NCI-H2081 treated with DMSO at 0.1 percent for 48 hours (cell line): ENCODE results near the gene EPN2.

ENCODE experiments used
- DNase-seq: peaks from one replicate; lab custom pipeline; 2025; lab: John Stamatoyannopoulos, UW

EPN2 gene

DNA sequence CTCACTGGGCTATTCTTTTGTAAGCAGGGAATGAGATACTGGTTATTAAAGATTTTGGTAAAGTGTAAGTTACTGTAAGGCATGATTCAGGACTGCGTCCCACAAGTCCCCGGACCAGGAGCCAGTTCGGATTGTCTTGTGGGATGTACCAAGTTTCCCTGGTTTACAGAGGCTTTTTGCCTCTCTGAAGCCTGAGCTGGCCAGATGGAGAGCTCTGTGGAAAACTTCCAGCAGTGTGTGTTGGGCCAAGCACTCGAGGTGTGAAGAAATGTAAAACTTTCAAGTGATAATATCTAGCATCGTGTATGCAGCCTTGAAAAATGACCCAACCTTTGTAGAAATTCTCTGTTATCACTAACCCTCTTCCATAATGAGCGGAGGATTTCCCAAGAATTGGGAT is 2.4 kb downstream of the EPN2 start:
- no peak for DNase-seq

DNA sequence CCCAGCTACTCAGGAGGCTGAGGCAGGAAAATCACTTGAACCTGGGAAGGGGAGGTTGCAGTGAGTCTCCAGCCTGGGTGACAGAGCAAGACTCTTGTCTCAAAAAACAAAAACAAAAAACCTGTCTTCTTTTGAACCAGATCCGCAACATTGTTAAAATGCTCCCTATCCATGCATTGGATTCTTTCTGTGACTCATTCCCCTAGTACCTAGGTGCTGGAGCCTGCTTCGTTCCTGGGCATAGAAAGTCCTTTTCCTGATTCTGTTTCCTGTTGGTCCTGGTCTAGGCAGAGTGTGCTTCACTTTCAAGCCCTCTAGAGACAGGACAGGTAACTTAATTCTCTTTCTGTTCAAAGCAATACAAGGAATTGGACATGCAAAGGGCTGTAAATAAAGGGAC is 5.2 kb downstream of the EPN2 start:
- no peak for DNase-seq

DNA sequence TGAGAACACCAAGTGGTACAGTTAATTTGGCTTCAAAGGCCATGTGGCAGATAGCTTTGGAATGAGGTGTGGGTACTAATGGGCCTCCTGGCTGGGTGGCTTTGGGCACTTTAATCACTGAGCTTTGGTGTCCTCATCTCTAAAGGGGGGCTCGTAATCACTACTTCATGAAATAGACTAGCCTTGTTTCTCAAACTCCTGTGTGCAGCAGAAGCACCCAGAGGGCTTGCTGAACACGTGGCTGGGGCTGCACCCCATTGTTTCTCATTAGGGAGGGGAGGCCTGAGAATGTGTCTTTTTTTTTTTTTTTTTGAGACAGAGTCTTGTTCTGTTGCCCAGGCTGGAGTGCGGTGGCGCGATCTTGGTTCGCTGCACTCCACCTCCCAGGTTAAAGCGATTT is 5.8 kb downstream of the EPN2 start:
- DNase-seq = no peak

DNA sequence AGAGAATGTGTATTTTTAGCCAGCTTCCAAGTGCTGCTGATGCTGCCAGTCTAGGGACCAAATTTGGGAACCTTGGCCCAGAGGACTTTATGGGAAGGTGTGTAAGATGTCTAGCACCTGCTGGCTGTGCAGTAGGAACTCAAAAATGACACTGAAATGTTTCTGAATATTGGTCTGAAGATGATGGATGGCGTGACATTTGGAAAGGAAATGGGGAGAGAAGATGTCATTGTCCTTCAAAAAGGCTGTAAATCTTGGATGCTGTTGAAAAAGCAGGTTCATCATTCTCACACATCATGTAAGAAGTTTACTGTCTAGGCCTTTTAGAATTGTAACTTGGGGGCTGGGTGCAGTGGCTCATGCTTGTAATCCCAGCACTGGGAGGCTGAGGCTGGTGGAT is 6.7 kb downstream of the EPN2 start:
- no peak for DNase-seq

DNA sequence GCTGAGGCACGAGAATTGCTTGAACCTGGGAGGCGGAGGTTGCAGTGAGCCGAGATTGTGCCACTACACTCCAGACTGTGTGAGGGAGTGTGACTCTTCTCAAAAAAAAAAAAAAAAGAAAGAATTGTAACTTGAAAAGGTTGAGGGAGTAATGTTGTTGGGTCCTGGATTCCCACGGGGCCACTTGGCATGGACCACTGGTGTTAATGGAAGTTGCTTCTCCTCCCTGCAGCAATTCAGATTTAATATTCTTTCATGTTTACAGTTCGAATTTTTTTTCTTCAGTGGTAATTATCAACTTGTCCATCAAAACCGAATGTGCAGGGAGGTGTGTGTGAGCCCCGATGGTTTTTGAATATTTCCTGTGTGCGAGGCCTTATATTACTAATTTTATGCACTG is 7.2 kb downstream of the EPN2 start:
- no peak for DNase-seq

DNA sequence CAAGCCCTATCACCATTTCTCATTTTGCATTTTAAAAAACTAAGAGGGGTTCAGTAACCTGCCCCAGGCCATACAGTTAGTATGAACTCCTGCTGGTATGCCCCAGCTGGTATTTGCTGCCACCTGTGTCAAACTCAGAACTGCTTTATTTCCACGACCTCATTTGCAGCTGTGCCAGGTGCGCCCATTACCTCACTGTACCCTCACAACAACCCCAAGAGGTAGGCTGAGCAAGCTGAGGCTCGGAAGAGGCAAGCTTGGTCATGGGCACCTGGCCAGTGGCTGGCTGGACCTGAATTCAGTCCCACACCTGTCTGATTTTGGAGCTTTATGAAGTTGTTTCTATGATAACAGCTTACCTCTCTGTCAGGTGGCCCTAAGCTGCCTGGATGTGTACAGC is 7.6 kb downstream of the EPN2 start:
- no peak for DNase-seq

DNA sequence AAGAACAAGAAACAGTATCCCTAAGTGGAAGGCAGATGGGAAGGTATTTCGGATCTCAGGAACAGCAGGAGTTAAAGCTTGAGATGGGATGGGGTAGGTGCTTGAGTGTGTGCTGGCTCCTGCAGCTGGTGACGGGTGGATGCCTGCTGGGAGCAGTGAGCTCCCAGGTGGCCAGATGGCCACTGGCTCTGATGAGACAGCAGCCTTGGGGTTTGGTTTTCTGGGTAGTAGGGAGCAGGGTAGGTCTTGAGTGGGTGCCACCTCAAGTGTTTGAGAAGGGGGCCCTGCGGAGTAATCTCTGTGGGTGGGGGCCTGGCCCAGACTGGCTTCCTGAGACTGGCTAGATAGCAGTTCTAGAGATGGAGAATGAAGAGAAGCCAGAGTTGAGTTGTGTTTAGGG is 10.3 kb downstream of the EPN2 start:
- no peak for DNase-seq

DNA sequence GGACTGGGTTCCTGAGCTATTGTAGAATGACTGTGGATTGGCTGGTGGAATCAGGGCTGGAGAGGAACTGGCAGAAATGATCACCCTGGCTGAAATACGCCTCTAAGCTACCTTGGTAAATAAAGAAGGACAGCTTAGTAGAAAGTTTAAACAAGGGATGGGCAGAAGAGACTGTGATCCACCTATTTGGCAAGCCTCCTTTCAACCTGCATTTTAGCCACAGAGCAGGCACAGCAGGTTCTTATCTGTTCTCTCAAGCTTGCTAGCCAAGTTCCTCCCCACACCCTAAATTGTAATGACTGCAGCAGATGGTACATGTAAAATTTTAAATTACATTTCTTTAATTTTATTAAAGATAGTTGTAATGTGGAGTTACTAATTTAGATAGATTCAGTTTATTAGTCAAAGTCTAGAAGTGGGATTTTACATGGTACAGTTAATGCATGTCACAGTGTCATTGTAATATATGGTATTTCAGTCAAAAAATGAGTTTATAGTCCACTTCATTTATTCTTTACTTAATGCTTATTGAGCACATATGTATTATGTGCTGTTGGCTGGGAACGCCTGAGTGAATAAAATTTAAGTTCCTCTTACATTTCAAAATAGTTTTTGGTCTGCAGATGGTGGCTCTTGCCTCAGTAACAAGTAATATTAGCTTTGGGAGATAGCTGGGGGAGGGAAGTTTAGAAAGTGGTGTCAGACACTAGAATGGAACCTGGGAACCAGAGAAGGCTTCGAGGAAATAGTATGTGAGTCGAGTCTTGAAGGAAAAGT is 11.2 kb downstream of the EPN2 start:
- DNase-seq = no peak

DNA sequence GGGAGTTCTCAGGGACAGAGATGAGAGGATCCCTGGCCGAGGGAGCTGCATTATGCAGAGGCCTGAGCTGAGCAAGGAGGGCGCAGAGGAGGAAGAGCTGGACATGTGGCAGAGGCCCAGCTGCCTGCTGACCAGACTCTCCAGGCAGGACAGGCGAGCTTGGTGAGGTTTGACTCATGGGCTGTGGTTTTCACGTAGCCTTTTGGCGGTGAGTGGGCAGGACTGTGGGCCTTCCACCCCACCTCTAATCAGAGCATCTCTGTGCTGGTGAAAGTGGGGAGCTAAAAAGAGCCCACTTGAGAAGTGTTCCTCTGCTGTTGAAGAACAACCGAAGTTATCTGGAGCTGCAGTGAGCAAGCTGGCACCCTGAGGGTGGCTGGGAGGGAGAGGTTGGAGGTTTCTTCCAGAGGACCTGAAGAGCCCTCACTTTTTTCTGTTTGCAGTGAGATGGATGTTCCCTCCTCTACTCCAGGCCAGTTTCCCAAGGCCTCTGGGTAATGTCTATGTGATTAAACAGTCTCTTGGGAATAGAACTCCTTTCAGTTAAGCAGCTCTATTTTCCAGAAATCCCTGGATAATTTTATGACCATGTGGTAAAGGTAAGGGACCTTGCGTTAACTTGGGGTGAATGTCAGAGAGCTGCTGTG is 11.9 kb downstream of the EPN2 start:
- DNase-seq = no peak

DNA sequence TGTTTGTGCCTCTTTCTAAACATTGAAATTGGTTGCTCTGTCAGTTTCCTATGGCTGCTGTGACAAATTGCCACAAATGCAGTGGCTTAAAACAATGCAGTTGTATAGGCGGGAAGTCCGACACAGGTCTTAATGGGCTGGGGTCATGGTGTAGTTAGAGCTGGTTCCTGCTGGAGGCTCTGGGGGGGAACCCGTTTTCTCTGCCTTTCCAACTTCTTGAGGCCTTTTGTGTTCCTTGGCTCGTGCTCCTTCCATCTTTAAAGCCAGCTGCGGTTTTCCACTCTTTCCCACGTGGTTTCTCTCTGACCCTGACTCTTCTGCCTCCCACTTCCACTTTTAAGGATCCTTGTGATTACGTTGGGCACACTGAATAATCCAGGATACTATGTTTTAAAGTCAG is 12.5 kb downstream of the EPN2 start:
- DNase-seq = no peak

DNA sequence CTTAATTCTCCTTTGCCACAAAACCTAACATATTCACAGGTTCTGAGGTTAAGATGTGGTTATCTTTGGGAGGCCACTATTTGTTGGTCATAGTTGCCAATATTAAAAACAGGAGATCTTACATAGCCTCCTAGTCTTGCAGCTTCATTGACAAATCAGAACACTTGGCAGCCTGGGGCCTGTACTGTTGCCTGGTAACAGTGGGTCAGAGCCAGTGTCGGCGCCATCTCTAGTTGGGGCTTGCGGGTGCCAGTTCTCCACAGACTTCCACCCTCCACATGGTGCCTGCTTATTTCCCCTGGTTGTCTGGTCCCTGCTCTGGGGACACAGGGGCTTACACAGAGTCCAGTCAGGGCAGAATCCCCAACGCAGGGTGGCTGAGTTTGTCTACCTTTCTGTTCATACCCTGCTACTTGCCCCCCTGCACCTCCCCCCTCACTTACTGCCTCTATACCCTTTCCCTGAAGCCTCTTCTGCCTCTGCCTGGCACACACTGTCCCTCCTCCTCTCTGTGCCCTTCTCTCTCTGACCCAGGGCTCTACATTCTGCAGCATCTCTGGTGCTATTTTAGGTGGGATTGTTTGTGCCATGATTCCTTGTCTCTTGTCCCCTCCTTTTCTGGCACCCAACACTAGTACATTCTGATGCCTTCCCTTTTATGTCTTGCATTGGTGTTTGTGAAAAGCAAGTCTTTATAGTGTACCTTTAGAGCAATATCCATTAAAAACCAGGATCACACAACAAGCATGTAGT is 13.4 kb downstream of the EPN2 start:
- DNase-seq = no peak

DNA sequence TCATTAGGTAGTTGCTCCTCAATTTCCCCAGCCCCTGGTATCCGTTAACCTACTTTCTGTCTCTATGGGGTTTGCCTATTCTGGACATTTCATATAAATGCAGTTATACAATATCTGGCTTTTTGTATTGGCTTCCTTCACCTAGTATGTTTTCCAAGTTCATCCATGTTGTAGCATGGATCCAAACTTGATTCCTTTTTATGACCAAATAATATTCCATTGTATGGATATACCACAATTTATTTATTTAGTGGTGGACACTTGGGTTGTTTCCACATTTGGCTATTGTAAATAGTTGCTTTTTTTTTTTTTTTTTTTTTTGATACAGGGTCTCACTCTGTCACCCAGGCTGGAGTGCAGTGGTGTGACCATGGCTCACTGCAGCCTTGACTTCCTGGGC is 15.9 kb downstream of the EPN2 start:
- no peak for DNase-seq

DNA sequence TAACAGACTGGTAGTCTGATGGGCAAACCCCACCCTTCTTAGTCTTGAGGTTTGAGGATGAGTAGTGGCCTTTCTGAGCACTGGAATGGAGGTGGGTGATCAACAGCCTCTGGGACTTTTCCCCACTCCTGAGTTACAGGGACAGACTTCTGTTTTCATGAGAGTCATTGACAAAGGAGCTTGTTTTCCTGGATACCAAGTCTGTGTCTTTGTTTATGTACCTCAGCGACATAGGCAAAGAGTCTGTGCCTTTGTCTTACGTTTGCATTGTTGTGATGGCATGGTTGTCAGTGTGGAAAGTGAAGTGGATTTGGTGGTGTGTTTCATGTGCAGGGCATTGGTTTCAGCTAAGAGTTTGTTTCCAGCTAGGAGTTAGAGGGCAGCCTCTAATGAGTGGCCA is 17.5 kb downstream of the EPN2 start:
- DNase-seq = no peak

DNA sequence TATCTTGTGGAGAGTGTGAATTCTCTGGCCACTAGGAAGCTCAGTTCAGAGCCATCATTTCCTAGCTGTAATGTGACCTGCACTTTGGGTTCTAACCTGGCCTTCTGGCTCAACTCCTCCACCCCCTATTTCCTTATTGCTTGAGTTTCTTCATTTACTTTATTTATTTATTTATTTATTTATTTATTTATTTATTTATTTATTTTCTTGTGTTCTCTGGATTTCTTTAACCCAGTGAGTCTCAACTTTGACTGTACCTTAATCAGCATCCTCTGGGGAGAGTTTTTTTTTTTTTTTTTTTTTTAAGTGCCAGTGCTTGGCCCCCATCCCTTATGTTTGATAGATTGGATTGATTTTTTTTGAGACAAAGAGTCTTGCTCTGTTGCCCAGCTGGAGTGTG is 18.1 kb downstream of the EPN2 start:
- no peak for DNase-seq

DNA sequence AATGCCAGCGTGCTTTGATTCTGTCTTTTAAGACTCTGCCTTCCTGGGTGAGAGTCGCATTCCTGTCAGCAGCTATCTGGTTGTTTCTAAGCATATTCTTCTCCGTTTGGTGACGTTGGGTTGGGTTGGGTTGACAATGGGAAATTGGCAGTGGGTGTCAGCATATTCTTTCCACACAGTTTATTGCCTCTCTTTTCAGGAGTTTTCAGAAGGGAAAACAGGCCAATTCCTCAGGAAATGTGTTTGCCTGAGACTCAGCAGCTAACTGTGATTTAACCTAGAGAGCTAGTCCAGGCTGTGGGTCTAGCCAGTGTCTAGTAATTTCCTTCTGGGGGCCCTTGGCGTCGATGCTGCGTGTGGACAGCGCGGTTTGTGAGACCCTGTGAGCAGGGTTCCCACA is 21.2 kb downstream of the EPN2 start:
- DNase-seq = no peak

DNA sequence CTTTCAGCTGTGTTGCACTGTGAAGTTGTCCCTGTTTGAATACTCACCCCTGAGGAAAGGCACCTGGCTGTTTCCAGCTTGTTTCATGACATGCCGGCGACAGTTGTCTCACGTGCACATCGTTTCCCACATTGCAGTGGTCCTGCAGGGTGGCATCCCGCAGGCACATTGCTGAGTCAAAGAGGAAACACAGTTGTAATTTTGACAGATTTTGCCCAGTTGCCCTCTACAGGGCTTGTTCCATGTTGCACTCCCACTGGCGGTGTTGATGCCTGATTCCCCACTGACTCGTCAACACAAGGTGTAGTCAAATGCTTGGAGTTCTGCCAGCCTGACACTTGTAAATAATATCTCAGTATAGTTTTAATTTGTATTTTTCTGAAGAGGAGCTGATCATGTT is 23.8 kb downstream of the EPN2 start:
- DNase-seq = peak; percentile 14

DNA sequence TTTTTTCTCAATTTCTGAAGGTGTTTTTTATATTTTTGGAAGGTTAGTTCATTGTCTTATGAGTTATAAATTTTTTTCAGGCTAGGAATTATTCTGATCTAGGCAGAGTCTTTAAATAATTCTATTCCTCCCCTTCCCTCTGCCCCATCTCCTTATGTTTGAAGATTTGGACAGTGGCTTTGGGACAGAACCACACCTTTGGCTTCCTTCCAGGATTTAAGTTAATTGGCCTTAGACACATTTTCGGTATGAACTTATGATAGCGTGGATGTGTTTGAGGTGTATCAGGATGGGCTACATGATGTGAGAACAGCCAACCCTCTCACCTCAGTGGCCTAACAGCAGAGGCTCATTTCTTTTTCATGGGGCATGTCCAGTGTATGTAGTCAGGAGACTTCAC is 24.3 kb downstream of the EPN2 start:
- no peak for DNase-seq

DNA sequence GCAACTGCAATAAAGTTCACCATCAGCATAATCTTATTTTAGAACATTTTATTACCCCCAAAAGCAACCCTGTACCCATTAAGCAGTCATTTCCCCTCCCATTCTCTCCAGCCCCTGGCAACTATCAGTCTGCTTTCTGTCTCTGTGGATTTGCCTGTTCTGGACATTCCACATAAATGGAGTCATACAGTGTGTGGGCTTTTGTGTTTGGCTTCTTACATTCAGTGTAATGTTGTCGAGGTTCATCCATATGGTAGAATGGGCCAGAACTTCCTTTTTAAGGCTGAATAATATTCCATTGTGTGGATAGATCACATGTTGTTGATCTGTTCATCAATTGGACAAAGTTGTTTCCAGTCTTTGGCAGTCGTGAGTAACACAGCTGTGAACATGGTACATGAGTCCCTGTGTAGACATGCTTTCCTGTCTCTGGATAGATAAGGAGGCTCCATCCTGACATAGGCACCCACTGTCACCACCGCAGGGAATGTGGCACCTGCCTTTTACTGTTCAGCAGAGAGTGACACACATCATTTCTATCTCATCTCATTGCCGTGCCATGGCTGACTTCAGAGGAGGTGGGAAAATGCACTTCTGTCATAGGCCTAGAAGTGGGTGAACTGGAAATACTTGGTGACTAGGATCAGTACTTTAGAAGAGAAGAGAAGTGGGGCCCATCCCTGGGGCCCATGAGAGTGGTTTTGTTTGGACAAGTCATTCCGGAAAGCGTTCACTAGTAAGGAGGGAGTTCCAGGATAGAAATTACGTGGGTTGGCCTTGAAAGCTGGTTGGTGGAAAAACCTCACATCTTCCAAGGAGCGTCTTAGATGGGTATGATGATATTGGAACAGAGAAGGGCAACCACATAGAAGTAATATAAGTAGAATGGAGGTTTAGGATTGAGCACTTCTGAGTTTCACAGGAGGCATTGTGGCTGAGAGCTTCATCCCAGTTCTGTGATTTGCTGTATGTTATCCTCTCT is 25.8 kb downstream of the EPN2 start:
- DNase-seq = no peak

DNA sequence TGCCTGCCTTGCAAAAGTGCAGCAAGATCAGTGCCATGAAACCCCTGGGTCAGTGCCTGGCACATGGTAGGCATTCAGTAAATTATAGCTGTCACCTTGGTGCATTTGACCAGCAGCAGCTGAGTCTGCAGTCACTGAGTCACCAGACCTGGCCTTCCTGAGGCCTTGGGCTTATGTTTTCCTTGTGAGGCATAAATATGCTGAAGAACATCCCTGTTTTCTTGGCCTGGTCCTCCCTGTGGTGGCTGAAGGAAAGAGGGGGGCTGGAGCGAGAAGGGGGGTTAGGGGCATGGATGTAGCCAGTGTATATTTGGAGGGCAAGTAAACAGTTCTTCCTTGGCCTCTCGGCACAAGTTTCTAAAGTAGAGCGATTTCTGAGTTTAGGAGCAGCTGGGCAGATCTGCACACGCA is 26.5 kb downstream of the EPN2 start:
- DNase-seq = no peak

DNA sequence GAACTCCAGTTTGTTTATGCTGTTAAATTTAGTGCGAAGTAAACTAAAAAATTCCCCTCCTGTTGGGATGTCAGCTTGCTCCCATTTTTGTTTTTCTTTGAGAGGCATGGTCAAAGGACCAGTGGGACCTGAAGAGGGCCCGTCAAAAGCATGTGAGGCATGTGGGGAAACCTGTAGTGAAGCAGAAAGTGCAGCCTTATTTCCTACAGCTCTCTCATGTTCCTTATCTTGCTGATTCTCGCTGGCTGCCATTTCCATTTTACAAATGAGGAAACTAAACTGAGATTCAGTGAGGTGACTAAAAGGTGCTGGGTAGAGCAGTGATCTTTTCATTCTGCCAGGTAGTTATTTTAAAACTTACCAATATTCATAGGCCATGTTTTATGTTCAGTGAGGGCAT is 27.1 kb downstream of the EPN2 start:
- DNase-seq = no peak

DNA sequence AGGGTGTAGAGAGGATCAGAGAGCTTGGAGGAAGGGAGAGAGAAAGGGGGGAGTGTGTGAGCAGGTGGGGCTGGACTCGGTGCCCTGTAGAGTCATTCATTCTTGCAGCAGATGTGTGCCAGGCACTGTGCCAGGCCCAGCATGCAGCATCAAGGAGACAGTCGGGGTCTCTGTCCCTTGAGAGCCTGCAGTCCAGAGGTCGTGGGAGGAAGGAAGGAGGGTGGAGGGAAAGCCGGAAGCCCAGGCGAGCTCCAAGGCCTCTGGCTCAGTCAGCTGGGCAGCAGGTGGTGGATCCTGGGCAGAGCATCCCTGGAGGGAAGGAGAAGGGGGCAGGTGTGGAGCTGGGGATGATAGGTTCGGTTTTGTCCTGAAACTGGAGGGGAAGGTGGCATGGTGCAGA is 27.5 kb downstream of the EPN2 start:
- no peak for DNase-seq

DNA sequence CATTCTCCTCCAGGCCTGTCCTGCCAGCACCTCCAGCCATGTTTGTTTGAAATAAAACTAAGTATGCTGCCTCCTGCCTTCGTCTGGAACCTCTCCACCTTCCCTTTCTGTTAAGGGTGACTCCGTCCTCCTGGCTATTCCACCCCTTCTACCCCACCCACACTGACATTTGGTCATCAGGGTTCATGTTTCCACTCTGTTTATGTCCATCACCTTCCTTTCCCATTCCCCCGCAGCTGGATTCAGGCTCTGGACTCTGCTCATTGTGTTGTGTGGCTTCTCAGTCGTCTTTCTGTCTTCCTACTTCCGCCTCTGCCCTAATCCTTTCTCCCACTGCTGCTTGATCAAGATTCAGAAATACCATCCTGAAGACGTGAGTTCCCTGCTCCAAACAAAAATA is 28.6 kb downstream of the EPN2 start:
- DNase-seq = no peak
